ENCODE data around the gene KLF16. TPM values are rescaled to one million over a fixed set of nuclear protein-coding genes. Genes with fewer than 3 reads are reported as not detected.
A peak's percentile ranks its signal among the peaks of the same experiment; 100 is the strongest.

Gene KLF16
- total and polyA plus RNA-seq, 10 of the 15 experiments (the other 5 are each of a cell fraction or from before 2014, with no cell fraction given): 0.03 to 41.2 (median 2.6) TPM

- 79% methylated on average over 30 of the region's 33 CpGs for WGBS (ENCODE audit: insufficient coverage, insufficient replicate concordance, low lambda C conversion rate, missing lambda C conversion rate)
- intact Hi-C loops (cut with micrococcal nuclease; ENCODE audit: unreplicated experiment): no loop called here
Observed at GRCh38 chr19:1818549-1819195, 44.7 kb downstream of the KLF16 start.

More at GRCh38 chr19:1818549-1819195, 44.7 kb downstream of the KLF16 start:
- H3K4me3 ChIP-seq: no peak overlapping the region
- no peaks in the 10 kb centered on the region for H3K4me1 ChIP-seq (ENCODE audit: control insufficient read depth, insufficient read depth, low read length)
- H3K27me3 ChIP-seq (replicated peaks in 1 of 2; ENCODE audit: control insufficient read depth in 2 of 2, insufficient read depth in 2 of 2, low read length in 1 of 2): no peaks in the 10 kb centered on the region
- H3K79me2 ChIP-seq (ENCODE audit: control insufficient read depth, insufficient read depth, low read length): no peaks in the 10 kb centered on the region
- ATAC-seq (no peak), FAIRE-seq (no peak), DNase-seq (ENCODE audit: low read depth, low spot score) (no peak)
- CTCF ChIA-PET: no interaction called here
- no peak overlapping the region for H3K9ac ChIP-seq (ENCODE audit: control insufficient read depth, insufficient read depth, low read length)
- in situ Hi-C loops (cut with MboI): no loop called here
- H2AFZ ChIP-seq (ENCODE audit: control insufficient read depth, low read depth, low read length): no peak overlapping the region
- peaks cover 6 to 38% of the 10 kb centered on the region in 2 experiments; a peak in 3 of 4 replicates for H3K36me3 ChIP-seq (ENCODE audit: control insufficient read depth in 2 of 2, insufficient read depth in 2 of 2, low read length in 1 of 2)
- H4K20me1 ChIP-seq (ENCODE audit: control insufficient read depth, insufficient read depth): no peaks in the 10 kb centered on the region
- RAD21 ChIA-PET (ENCODE audit: unreplicated experiment): no interaction called here
- POLR2A ChIA-PET: no interaction called here
- SMC1A ChIA-PET (ENCODE audit: uncharacterized antibody, unreplicated experiment): no interaction called here
- peak; percentile 30; the same call in 1 of the 2 replicates for TF ChIP-seq POLR2A (IDR thresholded peaks at IDR 0.05; ENCODE audit: low read depth, low read length)
- no peak for TF ChIP-seq ZBTB40 (IDR thresholded peaks at IDR 0.05; ENCODE audit: borderline replicate concordance)
- no peaks in the 10 kb centered on the region for H3K9me3 ChIP-seq (replicated peaks; ENCODE audit: control insufficient read depth, insufficient read depth, low read length)
- BruUV-seq (replicated peaks): no TSS peak
- no peak overlapping the region for H3K4me2 ChIP-seq (ENCODE audit: control insufficient read depth, insufficient read depth)
- H3K27ac ChIP-seq (ENCODE audit: control insufficient read depth, insufficient read depth): no peak overlapping the region
